GM19452 (cell line): ENCODE results near the gene KCNG2.
"Not testable (repeated sequence)": the region's sequence is repeated elsewhere in the genome, so short reads cannot be mapped to it uniquely, and the experiment has no call there.

ENCODE experiments used
- ATAC-seq: cut with Tn5 transposase; IDR thresholded peaks from one replicate; pipeline ENCODE4 v1.9.1; 2021; ENCODE audit not compliant: unreplicated experiment

KCNG2 gene

DNA sequence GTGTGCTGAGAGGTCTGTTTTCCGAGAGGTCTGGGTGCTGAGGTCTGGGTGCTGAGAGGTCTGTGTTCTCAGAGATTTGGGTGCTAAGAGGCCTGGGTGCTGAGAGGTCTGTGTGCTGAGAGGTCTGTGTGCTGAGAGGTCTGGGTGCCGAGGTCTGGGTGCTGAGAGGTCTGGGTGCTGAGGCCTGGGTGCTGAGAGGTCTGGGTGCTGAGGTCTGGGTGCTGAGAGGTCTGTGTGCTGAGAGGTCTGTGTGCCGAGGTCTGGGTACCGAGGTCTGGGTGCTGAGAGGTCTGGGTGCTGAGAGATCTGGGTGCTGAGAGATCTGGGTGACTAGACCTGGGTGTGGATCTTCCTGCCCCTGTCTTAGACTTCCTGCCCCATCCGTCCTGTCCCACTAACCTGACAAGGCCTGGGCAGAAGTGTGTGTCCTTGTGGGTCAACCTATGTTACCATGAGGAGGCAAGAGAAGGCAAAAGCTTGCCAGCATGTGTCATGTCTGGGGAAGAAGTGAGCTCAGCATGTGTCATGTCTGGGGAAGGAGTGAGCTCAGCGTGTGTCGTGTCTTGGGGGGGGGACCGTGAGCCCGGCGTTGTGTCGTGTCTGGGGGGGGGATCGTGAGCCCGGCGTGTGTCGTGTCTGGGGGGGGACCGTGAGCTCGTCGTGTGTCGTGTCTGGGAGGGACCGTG lies 69.3 kb downstream of the KCNG2 start:
- ATAC-seq = no peak

DNA sequence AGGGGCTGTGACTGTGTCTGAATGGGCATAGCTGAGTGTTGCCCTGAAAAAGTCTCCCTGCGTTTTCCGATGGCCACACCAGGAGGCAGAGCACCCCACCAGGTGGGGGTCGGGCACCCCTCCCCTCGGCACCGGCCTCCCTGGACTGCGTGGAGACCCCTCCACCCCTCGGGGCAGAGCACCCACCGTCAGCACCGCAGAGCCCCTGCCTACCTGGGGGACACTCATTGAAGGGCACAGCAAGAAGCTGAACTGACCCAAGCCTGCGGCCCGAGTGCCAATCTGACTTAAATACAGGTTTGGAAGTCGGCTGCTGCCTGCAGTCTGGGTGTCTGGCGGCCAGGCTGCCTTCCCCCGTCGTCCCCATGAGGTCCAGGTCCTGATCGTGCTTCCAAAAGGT lies 69.9 kb downstream of the KCNG2 start:
- no peak for ATAC-seq

DNA sequence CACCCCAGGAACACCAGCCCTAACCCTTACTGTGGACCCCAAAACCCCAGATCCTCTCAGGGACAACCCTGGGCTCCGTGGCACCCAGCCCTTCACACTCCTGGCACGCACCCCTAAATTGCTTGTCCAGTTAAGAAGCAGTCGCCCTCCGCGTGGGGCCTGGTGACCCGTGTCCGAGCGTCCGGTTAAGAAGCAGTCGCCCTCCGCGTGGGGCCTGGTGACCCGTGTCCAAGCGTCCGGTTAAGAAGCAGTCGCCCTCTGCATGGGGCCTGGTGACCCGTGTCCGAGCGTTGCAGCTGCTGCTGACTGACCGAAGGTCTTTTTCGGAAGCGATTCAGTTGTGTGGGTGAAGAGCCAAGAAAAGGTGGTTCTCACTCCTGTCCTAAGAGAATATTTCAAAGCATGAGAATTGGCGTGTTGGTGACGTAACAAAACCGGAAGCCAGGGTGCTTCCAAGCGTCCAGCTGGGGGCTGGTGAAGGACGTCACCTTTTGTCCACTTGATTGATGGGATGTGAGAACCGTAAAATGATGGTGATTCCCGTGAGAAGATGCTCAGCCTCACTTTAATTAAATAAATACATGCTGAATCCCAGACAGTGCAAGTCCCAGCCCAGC lies 70.5 kb downstream of the KCNG2 start:
- ATAC-seq = no peak

DNA sequence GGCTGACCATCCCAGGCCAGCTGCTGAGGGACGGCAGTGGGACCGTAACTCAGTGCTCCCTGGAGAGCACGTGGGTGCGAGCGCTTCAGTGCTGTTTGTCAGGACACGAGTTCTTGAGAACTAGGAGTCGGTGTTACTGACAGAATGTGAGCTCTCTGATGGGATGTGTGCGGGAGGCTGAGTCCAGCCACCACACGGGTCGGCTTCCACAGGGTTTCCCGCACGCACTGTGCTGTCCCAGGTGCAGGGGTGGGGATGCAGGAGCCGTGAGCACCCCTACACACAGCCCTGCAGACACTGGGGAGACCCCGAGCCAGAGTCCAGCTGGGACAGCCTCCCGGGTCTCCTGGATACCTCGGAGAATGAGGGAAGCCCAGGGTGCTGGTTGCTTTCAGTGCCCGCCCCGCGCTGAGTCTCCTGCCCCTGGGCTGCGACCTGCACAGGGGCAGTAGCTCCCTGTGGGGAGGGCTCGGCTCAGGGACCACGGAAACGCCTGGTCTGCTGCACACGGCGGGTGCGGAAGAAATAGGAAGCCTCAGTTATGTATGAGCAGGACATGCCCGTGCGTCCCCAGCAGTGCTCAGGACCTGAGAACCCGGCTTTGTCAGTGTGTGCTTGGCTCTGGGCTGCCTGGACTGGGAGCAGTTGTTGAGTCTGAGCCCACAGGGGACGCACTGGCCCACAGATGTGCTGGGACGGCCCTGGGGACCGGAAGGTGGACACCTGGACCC lies 71.2 kb downstream of the KCNG2 start:
- ATAC-seq = no peak

DNA sequence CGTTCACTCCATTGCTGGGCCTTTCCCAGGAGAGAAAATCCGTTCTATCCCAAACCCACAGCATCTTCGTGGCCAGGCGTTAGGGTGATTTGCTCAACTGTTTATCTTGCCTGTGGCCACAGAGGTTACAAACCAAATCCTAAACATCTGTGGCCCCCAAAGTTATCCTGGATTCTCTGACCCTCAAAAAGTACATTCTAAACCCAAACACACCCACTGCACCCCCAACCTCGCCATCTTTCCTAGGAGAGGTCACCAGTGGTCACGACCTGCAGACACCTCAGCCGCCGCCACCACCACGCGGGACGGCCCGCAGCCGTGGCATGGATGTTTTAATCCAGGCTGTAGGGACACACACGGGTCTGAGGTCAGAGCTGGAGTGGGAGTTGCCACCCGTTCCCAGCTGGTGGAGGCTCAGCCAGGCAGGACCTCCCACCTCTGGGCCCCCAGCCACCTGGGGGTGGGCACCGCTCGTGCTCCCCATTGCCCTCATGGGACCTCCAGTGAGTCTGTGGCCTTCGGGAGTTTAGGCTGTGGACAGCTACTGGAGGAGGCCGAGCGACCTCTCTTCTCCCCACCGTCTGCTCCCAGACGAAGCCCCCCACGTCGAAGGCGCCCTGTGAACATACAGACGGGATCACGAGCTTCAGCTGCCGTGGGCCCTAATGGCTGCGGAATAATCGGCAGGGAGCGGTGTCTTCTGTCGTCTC lies 72.0 kb downstream of the KCNG2 start:
- no peak for ATAC-seq

DNA sequence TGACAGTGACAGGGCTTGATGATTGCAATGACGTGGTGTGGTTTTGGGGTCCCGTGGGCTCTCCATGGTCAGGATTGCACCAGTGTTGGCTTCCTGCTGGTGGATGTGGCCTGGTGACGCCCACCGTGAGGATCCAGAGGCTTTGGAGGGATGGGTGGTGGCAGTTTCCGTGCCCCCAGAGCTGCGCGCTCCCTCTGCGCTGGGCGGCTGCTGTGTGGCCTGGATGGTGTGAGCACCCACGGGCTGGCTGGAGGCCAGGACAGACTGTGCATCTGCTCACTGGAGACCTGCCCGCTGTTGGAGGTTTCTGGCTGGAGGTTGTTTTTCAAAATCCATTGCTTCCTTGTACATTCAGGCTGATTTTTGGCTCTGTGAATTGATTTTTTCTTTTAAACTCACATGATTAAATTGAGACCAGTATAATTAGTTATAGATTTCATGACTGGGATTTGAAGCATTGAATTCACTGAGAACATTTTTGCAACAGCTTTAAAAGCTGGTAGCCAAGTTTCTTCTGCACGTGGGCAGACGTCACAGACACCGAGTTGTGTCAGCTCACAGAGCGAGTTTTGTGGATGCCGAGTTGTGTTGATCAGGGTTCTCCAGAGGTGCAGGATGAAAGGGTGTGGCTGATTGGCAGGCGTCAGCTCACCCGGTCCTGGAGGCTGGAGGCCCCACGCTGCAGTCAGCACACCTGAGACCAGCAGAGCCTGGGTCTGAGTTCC lies 72.7 kb downstream of the KCNG2 start:
- ATAC-seq = no peak

DNA sequence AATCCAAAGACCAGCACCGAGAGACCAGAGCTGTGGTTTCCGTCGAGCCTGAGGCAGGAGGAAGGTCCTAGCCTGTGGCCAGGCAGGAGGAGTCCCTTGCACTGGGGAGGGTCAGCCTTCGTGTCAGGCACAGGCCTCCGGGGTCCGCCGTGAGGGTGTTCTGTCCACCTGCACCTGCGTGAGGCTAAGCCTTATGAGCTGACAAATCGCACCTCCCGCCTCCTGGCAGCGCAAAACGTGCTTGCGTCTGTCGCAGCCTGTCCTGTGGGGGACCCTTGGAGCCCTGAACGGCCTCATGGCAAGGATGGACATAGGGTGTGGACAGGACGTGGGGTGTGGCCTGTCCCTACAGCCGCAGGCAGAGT lies 73.3 kb downstream of the KCNG2 start:
- ATAC-seq = no peak

DNA sequence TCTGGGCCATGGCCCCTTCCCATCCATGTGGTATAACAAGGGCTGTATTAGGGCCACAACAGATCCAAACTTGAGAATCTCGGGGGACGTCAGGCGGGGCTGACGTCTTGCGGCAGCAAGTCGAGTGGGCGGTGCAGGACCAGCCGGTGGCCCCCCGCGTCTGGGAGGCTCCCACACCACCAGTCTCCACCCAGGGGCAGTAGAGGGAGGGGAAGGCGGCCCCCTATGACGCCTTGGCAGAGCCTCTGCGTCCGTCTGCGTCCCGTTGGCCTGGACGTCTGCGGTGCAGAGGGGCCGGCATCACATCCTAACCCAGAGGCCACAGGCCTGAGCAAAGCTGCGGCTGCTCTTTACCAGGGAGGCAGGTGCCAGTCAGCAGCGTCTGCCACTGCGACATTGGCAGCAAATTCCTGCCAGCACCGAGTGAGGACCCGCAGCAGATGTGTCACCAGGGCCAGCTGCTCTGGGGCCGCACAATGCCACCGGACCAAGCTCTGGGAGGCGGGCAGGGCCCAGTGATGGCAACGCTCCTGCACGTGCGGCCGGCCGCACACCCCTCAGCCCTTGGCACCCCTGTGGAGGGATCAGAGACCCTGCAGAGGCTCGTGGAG lies 73.8 kb downstream of the KCNG2 start:
- ATAC-seq = no peak

DNA sequence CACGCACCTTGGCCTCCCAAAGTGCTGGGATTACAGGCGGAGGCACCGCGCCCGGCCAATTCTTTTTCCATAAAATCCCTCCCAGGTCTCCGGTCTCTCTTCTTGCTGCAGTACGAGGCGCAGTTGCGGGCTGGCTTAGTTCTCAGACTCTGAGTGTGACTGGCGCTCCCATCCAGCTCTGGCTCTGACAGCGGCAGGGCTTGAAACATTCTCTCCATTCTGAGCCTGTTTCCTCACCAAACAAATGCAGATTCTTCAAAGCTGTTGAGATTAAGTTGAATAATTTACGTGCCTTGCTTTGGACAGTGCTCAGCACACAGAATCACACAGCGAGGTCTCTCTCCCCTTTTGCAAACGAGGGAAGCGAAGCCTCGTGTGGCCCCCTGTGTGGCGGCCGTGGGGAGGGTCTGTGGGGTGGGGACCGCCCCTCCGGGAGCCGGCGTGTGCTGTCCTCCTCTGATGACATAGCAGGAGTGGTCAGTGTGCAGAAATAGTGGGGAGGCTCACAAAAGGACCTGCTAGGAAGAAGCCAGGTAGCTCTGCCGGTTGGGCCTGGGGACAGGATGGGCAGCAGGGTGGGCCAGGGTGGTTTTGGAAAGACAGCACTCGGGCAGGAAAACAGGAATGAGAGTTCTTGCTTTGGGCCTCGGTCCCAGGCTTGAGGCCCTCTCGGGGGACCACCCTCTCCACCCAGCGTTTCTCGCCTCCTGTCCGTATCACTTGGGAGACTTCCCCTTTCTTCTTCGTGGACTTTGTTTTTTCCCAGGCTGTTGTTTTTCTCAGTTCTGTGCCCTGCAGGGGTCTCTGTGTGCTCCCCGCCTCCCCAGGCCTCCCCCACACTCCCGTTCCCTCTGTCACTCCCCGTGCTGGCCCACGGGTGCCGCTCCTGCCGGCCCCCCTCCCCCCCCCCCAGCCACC lies 75.0 kb downstream of the KCNG2 start:
- ATAC-seq = no peak

DNA sequence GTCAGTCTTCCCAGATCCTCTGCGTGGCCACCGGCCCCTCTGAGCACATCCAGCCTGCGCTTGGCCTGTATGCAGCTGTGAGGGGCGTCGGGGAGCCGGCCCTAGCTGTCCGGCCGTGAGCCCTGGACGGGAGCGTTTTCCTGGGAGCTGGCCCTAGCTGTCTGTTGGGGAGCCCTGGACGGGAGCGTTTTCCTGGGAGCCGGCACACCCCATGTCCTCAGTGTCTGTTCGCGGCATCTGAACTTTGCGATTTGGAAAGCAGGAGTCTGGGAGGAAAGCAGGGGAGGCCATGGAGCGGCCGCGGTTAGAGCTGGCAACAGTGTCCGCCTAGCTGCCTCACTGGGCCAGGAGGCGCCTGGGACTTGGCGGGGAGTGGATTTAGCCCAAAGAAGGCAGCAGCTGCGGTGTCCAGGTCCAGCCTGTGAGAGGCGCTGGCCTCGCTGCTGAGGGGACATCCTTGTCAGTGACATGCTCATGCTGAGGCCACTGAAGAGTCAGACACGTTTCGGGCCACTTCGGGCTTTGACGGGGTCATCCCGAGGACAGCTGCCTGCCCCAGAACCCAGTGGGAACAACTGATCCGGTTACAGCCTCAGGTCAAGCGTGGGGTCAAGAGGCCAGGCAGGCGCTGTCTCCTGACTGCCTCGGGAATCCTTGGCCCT lies 75.8 kb downstream of the KCNG2 start:
- no peak for ATAC-seq

DNA sequence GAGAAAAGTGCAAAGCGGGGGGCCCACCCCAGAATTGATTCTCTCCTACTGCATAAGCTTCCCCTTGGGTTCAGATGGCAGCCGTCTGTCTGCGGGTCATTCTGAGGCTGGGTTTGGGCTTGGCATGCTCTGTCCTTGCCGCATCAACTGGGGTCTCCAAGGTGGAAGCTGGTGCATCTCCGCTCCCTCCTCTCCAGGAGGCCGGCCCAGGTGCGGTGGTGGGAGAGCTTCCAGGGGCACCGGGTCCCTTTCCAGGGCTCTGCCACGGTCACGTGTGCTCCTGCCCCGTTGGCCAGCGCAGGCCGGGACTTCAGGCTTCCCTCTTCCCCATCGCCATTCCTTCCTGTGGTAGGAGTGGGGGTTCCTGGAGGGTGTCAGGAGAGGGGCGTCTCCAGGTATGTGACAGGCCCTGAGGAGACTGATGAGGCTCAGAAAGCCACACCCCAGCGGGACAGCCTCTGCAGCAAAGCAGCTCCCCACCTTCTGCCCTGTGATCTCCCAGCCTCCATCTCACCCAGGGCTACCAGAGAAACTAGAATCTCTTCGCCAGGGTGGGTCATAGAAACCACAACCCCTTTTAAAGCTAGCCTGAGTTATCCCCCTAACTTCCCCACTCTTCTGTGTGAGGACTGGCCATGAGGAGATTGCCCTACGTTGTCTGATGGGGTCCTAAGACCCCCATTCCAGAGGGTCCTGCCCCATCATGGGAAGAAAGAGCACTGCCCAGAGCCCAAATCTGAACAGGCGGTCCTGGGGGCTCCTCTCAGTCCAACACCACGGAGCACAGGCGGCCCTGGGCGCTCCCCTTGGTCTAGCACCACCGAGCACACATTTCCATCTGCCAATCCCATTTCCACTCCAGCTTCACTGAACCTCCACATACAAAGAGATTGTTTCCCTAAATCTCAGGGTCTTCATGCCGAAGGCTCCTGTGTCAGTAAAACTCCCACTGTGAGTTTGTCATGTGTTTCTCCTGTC lies 77.1 kb downstream of the KCNG2 start:
- no peak for ATAC-seq

DNA sequence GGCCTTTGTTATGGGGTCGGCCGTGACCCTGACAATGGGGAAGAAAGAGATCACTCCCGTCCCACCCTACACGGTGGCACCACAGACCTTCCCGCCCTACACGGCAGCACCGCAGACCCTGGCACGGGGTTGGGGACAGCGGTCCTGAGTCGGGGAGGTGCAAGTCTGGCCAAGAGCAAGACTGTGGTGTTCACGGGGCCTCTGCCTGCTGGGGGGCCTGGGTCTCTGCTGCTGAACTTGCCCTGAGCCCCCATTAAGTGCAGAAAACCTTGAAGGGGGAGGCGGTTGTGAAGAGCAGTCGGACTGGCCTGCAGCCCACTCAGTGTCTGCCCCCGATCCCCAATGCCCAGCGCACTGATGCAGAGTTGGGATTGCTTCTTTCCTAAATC lies 77.8 kb downstream of the KCNG2 start:
- no peak for ATAC-seq

DNA sequence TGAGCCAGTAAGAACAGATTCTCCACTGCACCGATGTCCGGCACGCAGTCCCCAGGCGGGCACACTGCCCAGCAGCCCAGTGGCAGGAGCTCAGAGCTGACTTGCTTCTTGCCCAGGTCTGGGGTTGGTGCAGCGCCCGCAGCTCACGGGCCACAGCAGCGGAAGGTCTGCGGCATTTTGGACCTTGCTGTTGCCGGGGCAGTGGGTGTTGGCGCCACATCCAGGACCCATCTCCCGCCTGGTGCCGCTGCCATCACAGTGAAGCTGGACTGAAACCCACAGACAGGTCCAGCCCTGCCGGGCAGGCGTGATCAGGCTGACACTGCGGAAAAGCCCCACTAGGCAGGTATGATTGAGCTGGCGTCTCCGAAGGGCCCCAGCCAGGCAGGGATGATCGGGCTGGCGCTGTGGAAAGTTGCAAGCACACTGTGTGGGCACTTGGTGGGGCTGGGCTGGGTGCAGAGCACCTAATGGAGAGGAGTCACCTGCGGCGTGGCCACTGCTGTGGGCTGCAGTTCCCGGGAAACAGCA lies 78.3 kb downstream of the KCNG2 start:
- no peak for ATAC-seq

DNA sequence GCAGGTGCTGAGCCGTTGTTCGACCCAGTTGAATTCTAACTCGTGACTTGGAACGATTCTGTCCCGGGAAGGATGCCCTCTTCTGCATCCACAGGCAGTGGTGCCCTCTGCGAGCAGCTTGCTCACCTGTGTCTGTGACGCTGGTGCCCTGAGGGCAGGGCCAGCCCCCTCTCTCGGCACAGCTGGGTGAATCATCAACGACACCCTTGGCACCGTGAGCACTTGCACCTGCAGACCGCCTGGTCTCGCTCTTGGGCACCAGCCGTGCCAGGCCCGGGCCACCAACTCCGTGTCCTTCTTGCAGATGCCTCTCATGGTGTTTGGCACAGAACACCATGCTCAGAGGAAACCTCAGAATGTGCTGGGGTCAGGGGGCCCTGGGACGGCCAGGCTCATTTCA lies 78.8 kb downstream of the KCNG2 start:
- no peak for ATAC-seq

DNA sequence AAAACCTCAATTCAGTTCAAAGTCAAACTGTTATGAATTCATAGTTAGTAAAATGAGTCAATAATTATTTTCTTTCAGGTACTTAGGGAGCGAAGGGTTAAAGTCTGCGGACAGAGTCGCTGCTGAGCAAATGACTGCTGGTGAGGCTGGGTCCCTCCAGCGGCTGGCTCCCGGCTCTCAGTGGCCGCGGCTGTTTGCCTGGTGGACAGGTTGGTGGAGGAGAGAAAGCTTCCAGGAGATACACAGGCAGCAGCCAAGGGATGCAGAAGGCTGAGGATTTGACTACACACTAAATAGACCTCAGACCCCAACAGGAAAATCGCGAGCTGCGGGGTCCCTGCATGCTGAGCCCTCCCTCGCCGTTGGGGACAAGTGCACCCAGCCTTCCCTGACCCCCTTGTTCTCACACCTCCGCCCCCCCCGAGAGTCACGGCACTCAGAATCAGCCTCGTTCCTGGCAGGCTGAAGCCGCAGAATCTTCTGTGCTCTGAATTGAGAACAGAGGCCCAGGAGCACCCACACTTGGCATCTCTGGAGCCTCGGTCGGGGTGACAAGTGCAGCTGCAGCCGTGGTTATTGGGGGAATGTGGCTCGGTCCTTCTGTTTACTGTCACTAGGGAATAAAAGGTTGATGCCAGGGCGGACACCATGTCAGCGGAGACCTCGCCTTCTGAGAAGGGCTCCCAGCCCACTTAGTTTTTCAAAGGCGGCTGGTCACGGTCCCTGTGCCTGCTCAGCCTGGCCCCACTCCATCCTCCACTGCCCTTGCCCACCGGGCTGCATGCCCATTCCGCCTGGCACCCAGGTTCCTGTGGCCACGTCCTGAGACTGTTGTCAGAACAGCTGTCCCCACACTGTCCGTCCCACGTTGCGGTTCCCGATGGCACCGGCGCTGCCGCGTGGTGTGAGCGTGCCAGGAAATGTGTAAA lies 79.7 kb downstream of the KCNG2 start:
- ATAC-seq = no peak

DNA sequence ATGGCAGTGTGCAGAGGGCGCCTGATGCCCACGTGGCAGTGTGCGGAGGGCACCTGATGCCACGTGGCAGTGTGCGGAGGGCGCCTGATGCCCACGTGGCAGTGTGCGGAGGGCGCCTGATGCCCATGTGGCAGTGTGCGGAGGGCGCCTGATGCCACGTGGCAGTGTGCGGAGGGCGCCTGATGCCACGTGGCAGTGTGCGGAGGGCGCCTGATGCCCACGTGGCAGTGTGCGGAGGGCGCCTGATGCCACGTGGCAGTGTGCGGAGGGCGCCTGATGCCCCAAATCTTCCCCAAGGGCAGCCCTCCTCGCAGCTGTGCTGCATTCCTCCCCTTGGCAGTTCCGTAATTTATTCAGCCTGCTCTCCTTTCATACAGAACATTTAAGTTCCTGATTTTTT lies 80.5 kb downstream of the KCNG2 start:
- not testable (repeated sequence) for ATAC-seq
